GM11168 (cell line): ENCODE results near the gene TMEM209.
"Not testable (repeated sequence)": the region's sequence is repeated elsewhere in the genome, so short reads cannot be mapped to it uniquely, and the experiment has no call there.

Source experiments
- in situ Hi-C: fragments of 300-500 bp; cut with MboI; formaldehyde crosslinking; loops from one replicate; pipeline ENCODE4 v1.12.0; 2022; ENCODE audit warnings: low sequenced_read_pairs; ENCODE audit not compliant: unreplicated experiment

Gene TMEM209

GRCh38 chr7:130219871-130220270 lies 14.7 kb upstream of the TMEM209 start:
- in situ Hi-C loops, result no loop called here

GRCh38 chr7:130218806-130219620 lies 13.8 kb upstream of the TMEM209 start:
- in situ Hi-C loops, result no loop called here

- in situ Hi-C loops, result no loop called here
Observed at GRCh38 chr7:130216750-130217149, 11.5 kb upstream of the TMEM209 start.

- in situ Hi-C loops, result no loop called here
Observed at GRCh38 chr7:130216025-130216424, 10.8 kb upstream of the TMEM209 start.

GRCh38 chr7:130213828-130214227 lies 8.6 kb upstream of the TMEM209 start:
- in situ Hi-C loops, result no loop called here

- in situ Hi-C loops, result no loop called here
Observed at GRCh38 chr7:130210181-130210935, 5.2 kb upstream of the TMEM209 start.

- in situ Hi-C loops, result no loop called here
Observed at GRCh38 chr7:130208516-130208915, 3.3 kb upstream of the TMEM209 start.

- in situ Hi-C loops, result no loop called here
Observed at GRCh38 chr7:130207642-130208041, 2.4 kb upstream of the TMEM209 start, which contains the start of gene SSMEM1. TSS of gene SSMEM1 (plus strand) at chr7:130207860. CDS start at chr7:130207911, 51 bp downstream.

- in situ Hi-C loops, result no loop called here
Observed at GRCh38 chr7:130207033-130207432, 1.8 kb upstream of the TMEM209 start.

- in situ Hi-C loops, result no loop called here
Observed at GRCh38 chr7:130201796-130202195, 3.4 kb downstream of the TMEM209 start.

GRCh38 chr7:130197094-130197493 lies 8.1 kb downstream of the TMEM209 start:
- in situ Hi-C loops, result no loop called here

GRCh38 chr7:130196476-130196875 lies 8.7 kb downstream of the TMEM209 start:
- in situ Hi-C loops, result no loop called here

GRCh38 chr7:130195396-130195795 lies 9.8 kb downstream of the TMEM209 start:
- in situ Hi-C loops, result no loop called here

- in situ Hi-C loops, result no loop called here
Observed at GRCh38 chr7:130191791-130192190, 13.4 kb downstream of the TMEM209 start.

- in situ Hi-C loops, result no loop called here
Observed at GRCh38 chr7:130189343-130189742, 15.9 kb downstream of the TMEM209 start.

- in situ Hi-C loops, result no loop called here
Observed at GRCh38 chr7:130187360-130187759, 17.8 kb downstream of the TMEM209 start.

- in situ Hi-C loops, result not testable (repeated sequence)
Observed at GRCh38 chr7:130184349-130184748, 20.9 kb downstream of the TMEM209 start.

GRCh38 chr7:130182990-130183389 lies 22.2 kb downstream of the TMEM209 start:
- in situ Hi-C loops, result no loop called here

- in situ Hi-C loops, result no loop called here
Observed at GRCh38 chr7:130181263-130181605, 24.0 kb downstream of the TMEM209 start.

GRCh38 chr7:130180571-130181262 lies 24.5 kb downstream of the TMEM209 start:
- in situ Hi-C loops, result no loop called here

- in situ Hi-C loops, result no loop called here
Observed at GRCh38 chr7:130179631-130180030, 25.6 kb downstream of the TMEM209 start.
